H1 (cell line): ENCODE measurements around the gene RGS17. TPM values are rescaled to one million over a fixed set of nuclear protein-coding genes. Genes with fewer than 3 reads are reported as not detected.

ENCODE experiments used
- BACH1 ChIP-seq: IDR thresholded peaks from 2 replicates; pipeline ENCODE4 v1.6.1; 2012; ENCODE audit warnings: low read length, improper control_type of control experiment
- BRCA1 ChIP-seq: IDR thresholded peaks from 2 replicates; pipeline ENCODE4 v1.6.1; 2012; ENCODE audit warnings: low read depth, low read length, improper control_type of control experiment
- CBX5 ChIP-seq: fragments of 300-800, 300-1000 bp; sonication (generic); IDR thresholded peaks from 2 replicates; pipeline ENCODE4 v1.7.1; 2016; ENCODE audit warnings: antibody characterized with exemption, low read length, low read depth
- CBX8 ChIP-seq: fragments of 300-800, 300-1000 bp; sonication (generic); IDR thresholded peaks from 2 replicates; pipeline ENCODE4 v1.7.1; 2016; ENCODE audit warnings: low read depth, low read length, borderline replicate concordance
- RXRA ChIP-seq: IDR thresholded peaks from 2 replicates; pipeline ENCODE4 v1.6.1; 2011; ENCODE audit warnings: low read depth, mild to moderate bottlenecking, low read length, moderate library complexity; ENCODE audit not compliant: insufficient read depth
- SIRT6 ChIP-seq: IDR thresholded peaks from one replicate; pipeline ENCODE4 v1.7.1; 2012; ENCODE audit warnings: low read length, inconsistent platforms
- SP1 ChIP-seq: IDR thresholded peaks from 2 replicates; pipeline ENCODE4 v1.6.1; 2011; ENCODE audit warnings: low read depth, low read length
- TAF7 ChIP-seq: optimal IDR thresholded peaks from 2 replicates; pipeline ENCODE3; 2011; ENCODE audit warnings: low read depth, mild to moderate bottlenecking, inconsistent platforms, low read length, moderate library complexity, borderline replicate concordance
- TEAD4 ChIP-seq: IDR thresholded peaks from 2 replicates; pipeline ENCODE4 v1.6.1; 2012; ENCODE audit warnings: low read depth, low read length, inconsistent platforms, mixed read lengths
- polyA plus RNA-seq, 7 experiments: library from polyadenylated mRNA; depleted of rRNA in 3 of 7; stranded (reverse) in 5 of 7; unstranded in 2 of 7; fragments of >200 nt in 5 of 7; fragments of 200-250 nt in 2 of 7; gene quantifications; 1 replicate in 5 of 7; 2 replicates in 1 of 7; 4 replicates in 1 of 7; pipeline versions ENCODE4 v1.2.1 to v1.2.3, GENCODE V29; 2011 to 2013; ENCODE audit warnings: missing spikeins in 2 of 7, mixed read lengths in 2 of 7
- total RNA-seq: library from RNA; stranded (reverse); fragmentation: NEBNext Ultra II Directional; extraction: Animal tissue kit (Norgen Biotek cat#: 25700); gene quantifications from 2 replicates; pipeline ENCODE4 v1.2.1, GENCODE V29; 2021
- TF ChIP-seq, protein P1 (sequence below): fragments of 300-600 bp; sonication (generic); IDR thresholded peaks from 2 replicates; pipeline ENCODE4 v1.7.1; 2012; ENCODE audit warnings: low read length, moderate library complexity, mild to moderate bottlenecking, inconsistent platforms; ENCODE audit not compliant: insufficient replicate concordance
- TF ChIP-seq, protein P2 (sequence below): IDR thresholded peaks from 2 replicates; pipeline ENCODE4 v1.6.1; 2011; ENCODE audit warnings: low read depth, mild to moderate bottlenecking, low read length; ENCODE audit not compliant: insufficient read depth

The RGS17 gene
- total and polyA plus RNA-seq, 2 of the 8 experiments (the other 6 are each of a cell fraction or from before 2014, with no cell fraction given) = 2.0 to 12.2 TPM

DNA sequence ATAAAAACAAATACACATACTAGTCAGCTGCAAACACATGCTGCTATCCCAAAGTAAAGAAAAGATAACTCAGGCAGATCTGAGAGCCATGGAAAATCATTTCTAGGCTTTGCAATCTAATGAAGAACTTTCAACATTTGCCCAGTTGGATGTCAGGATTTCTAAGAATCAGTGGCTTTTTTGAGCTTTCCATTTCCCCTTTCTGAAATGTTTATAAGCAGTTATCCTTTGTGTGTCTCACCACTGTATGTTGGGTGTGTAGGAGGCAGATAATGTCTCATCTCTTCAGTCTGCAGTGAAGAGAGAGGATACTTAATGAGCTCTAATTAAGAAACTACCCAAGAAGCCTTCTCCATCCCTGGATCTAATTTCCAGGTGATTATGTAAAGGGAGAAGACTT lies 43.6 kb downstream of the RGS17 start (continued):
- TF ChIP-seq, protein P1, sequence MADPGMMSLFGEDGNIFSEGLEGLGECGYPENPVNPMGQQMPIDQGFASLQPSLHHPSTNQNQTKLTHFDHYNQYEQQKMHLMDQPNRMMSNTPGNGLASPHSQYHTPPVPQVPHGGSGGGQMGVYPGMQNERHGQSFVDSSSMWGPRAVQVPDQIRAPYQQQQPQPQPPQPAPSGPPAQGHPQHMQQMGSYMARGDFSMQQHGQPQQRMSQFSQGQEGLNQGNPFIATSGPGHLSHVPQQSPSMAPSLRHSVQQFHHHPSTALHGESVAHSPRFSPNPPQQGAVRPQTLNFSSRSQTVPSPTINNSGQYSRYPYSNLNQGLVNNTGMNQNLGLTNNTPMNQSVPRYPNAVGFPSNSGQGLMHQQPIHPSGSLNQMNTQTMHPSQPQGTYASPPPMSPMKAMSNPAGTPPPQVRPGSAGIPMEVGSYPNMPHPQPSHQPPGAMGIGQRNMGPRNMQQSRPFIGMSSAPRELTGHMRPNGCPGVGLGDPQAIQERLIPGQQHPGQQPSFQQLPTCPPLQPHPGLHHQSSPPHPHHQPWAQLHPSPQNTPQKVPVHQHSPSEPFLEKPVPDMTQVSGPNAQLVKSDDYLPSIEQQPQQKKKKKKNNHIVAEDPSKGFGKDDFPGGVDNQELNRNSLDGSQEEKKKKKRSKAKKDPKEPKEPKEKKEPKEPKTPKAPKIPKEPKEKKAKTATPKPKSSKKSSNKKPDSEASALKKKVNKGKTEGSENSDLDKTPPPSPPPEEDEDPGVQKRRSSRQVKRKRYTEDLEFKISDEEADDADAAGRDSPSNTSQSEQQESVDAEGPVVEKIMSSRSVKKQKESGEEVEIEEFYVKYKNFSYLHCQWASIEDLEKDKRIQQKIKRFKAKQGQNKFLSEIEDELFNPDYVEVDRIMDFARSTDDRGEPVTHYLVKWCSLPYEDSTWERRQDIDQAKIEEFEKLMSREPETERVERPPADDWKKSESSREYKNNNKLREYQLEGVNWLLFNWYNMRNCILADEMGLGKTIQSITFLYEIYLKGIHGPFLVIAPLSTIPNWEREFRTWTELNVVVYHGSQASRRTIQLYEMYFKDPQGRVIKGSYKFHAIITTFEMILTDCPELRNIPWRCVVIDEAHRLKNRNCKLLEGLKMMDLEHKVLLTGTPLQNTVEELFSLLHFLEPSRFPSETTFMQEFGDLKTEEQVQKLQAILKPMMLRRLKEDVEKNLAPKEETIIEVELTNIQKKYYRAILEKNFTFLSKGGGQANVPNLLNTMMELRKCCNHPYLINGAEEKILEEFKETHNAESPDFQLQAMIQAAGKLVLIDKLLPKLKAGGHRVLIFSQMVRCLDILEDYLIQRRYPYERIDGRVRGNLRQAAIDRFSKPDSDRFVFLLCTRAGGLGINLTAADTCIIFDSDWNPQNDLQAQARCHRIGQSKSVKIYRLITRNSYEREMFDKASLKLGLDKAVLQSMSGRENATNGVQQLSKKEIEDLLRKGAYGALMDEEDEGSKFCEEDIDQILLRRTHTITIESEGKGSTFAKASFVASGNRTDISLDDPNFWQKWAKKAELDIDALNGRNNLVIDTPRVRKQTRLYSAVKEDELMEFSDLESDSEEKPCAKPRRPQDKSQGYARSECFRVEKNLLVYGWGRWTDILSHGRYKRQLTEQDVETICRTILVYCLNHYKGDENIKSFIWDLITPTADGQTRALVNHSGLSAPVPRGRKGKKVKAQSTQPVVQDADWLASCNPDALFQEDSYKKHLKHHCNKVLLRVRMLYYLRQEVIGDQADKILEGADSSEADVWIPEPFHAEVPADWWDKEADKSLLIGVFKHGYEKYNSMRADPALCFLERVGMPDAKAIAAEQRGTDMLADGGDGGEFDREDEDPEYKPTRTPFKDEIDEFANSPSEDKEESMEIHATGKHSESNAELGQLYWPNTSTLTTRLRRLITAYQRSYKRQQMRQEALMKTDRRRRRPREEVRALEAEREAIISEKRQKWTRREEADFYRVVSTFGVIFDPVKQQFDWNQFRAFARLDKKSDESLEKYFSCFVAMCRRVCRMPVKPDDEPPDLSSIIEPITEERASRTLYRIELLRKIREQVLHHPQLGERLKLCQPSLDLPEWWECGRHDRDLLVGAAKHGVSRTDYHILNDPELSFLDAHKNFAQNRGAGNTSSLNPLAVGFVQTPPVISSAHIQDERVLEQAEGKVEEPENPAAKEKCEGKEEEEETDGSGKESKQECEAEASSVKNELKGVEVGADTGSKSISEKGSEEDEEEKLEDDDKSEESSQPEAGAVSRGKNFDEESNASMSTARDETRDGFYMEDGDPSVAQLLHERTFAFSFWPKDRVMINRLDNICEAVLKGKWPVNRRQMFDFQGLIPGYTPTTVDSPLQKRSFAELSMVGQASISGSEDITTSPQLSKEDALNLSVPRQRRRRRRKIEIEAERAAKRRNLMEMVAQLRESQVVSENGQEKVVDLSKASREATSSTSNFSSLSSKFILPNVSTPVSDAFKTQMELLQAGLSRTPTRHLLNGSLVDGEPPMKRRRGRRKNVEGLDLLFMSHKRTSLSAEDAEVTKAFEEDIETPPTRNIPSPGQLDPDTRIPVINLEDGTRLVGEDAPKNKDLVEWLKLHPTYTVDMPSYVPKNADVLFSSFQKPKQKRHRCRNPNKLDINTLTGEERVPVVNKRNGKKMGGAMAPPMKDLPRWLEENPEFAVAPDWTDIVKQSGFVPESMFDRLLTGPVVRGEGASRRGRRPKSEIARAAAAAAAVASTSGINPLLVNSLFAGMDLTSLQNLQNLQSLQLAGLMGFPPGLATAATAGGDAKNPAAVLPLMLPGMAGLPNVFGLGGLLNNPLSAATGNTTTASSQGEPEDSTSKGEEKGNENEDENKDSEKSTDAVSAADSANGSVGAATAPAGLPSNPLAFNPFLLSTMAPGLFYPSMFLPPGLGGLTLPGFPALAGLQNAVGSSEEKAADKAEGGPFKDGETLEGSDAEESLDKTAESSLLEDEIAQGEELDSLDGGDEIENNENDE = no peak
- no peak for TF ChIP-seq TAF7
- TF ChIP-seq, protein P2, sequence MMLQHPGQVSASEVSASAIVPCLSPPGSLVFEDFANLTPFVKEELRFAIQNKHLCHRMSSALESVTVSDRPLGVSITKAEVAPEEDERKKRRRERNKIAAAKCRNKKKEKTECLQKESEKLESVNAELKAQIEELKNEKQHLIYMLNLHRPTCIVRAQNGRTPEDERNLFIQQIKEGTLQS = no peak
- no peak for TF ChIP-seq TEAD4
- TF ChIP-seq SP1 = no peak
- TF ChIP-seq BRCA1 = no peak
- no peak for TF ChIP-seq BACH1
- TF ChIP-seq SIRT6 = no peak
- TF ChIP-seq CBX5 = no peak
- no peak for TF ChIP-seq CBX8
- TF ChIP-seq RXRA = no peak
